GM20000 (cell line): ENCODE results near the gene UCP2.

ENCODE experiments used
- DNase-seq: peaks from one replicate; pipeline ENCODE4 v3.0.0; 2012; ENCODE audit warnings: low spot score
- TF ChIP-seq, protein P1 (sequence below): IDR thresholded peaks from 2 replicates; pipeline ENCODE4 v1.5.1; 2012; ENCODE audit warnings: mild to moderate bottlenecking, control low read depth; ENCODE audit errors: extremely low read depth, missing control alignments

The UCP2 gene

DNA sequence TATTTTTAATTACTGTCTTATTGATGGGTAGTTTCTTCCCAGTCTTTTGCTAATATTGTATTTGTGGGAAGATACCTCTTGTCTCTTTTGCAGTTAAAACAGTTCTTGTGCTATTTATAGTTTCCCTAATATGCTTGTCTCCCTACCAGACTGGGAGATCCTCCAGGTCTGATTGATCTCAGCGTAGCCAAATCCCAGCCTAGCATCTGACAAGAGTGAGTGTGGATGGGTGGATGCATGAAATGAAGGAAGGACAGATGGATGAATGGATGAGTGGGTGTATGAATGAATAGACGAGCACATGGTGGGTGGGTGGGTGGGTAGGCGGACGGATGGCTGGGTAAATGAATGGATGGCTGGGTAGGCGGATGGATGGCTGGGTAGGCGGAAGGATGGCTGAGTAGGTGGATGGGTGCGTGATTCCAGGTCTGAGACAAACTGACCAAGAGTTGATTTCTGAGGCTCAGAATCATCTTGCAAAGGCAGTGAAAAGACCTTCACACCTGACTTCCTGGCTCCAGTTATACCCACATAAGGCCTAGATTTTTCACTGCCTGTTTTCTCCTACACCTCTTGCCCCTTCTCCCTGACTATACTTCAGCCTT lies 20.4 kb downstream of the UCP2 start:
- TF ChIP-seq, protein P1, sequence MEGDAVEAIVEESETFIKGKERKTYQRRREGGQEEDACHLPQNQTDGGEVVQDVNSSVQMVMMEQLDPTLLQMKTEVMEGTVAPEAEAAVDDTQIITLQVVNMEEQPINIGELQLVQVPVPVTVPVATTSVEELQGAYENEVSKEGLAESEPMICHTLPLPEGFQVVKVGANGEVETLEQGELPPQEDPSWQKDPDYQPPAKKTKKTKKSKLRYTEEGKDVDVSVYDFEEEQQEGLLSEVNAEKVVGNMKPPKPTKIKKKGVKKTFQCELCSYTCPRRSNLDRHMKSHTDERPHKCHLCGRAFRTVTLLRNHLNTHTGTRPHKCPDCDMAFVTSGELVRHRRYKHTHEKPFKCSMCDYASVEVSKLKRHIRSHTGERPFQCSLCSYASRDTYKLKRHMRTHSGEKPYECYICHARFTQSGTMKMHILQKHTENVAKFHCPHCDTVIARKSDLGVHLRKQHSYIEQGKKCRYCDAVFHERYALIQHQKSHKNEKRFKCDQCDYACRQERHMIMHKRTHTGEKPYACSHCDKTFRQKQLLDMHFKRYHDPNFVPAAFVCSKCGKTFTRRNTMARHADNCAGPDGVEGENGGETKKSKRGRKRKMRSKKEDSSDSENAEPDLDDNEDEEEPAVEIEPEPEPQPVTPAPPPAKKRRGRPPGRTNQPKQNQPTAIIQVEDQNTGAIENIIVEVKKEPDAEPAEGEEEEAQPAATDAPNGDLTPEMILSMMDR, result no peak
- no peak for DNase-seq

DNA sequence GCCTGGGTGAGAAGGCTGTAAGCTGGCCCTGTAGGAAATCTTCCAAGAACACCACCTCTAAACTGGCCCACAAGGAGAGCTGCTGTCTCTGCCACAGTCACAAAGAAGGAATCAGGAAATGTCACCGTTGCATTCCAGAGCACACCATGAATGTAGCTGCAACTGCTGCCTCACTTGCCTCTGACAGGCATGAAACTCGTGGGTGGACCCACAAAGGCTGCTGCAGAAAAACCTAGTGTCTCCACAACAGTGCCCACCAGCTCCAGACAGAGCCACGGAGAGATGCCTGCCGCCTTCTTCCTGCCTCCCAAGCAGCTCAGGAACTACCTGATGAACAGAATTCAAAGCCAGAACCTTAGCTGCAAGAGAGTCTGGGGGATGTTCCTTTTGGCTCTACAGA lies 21.3 kb downstream of the UCP2 start:
- TF ChIP-seq, protein P1, result no peak
- no peak for DNase-seq

DNA sequence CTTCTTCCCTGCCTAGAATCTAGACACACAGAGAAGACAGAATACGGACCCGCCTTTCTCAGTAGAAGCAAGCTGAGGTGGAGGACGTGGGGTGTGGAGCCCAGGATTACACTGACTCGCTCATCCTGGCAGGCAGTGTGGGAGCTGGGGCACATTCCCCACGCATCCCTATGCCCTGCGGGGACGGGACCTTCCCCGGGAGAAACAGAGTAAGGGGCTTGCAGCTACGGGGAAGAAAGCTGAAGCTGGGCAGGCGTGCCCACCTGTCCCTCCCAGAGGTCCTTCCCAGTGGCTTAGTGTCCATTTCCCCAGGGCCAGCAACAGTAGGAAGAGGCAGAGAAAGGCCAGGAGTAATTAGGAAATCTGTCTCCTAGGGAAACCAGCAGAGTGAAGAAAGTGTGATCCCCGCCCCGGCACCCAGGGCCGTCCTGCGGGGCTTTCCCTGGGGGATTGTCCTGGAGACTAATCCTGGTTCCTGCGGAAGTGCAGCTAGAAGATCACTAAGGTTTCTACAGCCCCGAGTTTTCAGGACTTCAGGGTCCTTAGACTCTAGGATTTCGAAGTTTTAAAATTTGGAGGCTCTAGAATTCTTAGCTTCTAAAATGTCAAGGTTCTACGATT lies 24.0 kb downstream of the UCP2 start:
- TF ChIP-seq, protein P1, result no peak
- DNase-seq, result no peak

DNA sequence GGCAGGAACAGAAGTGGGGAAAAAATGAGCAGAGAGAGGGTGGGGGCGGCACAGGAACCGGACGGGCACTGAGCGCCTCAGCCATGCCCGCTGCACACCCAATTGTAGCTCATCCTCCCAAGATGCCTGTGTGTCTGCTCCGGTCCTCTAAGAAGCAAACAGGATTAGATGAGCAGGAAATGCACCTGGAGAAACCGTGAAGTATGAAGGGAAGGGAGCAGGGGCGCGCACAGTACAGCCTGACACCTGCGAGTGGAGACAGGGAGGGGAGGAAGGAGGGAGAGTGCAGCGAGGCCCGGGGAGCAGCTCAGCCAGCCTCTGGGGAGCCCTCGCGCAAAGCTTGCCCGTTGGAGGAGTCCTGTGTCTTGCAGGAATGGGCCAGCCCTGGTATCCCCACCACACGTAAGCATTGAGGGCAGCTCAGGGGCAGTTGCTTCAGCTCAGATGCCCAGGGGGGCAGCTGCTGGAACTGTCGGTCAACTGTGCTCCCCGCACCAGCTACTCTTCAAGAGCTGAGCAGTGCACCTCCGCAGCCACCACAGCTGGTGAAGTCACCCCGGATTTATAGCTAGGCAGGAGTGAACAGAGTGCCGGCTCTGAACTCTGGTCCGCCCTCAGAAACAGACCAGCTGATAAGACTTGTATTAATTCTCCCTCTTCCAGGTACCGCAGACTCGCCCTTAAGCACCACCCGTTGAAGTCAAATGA lies 24.8 kb downstream of the UCP2 start:
- TF ChIP-seq, protein P1, result no peak
- DNase-seq, result no peak

DNA sequence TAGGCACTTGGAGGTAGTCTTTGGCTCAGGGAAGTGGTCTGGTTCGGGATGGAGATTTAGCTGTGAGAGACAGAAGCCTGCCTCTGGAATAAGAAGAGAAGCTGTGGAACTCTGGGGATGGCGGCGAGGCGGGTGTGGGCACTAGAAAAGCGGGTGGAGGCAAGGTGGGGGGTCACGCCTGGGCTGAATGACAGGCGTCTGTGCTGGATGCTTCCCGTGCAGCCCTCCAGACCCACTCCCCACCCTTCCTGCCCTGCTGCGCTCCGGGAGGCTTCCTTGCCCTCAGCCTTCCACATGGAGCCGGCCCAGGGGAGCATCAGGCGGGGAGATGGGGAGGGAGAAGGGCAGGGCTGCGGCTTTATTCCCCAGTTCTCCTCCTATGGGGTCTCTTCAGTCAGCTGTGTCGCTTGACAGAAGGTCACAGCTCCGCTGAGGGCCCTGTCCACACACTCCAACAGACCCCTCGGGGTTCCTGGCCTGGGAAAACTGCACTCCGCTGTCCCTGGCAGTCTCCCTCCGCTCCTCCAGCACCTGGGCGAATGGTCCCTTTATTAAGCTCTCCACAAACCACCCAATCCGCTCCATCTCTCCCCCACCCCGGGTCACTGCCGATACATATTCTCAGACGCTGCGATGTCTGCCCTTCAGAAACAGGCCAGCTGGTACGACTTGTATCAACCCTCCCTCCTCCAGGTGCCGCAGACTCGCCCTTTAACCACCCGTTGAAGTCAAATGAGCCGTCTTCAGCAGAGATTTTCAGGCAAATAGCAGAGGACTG lies 25.6 kb downstream of the UCP2 start:
- no peak for DNase-seq
- TF ChIP-seq, protein P1, result no peak

DNA sequence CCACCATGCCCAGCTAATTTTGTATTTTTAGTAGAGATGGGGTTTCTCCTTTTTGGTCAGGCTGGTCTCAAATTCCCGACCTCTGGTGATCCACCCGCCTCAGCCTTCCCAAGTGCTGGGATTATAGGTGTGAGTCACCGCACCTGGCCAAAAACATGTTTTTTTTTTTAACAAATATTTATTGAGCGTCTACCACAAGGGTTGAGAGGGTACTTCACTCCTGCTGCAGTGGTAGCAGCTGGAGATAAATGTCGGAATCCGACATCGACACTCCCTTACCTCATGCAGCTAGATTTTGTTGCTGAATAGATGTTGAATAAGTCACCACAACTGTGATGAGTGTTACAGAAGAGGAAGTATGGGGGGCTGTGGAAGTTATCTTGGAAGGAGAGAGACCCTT lies 30.8 kb downstream of the UCP2 start:
- TF ChIP-seq, protein P1, result no peak
- DNase-seq, result no peak
